Measurements from ENCODE around the gene PSMC2.
"Not testable (repeated sequence)": the region's sequence is repeated elsewhere in the genome, so short reads cannot be mapped to it uniquely, and the experiment has no call there.

Gene PSMC2

DNA sequence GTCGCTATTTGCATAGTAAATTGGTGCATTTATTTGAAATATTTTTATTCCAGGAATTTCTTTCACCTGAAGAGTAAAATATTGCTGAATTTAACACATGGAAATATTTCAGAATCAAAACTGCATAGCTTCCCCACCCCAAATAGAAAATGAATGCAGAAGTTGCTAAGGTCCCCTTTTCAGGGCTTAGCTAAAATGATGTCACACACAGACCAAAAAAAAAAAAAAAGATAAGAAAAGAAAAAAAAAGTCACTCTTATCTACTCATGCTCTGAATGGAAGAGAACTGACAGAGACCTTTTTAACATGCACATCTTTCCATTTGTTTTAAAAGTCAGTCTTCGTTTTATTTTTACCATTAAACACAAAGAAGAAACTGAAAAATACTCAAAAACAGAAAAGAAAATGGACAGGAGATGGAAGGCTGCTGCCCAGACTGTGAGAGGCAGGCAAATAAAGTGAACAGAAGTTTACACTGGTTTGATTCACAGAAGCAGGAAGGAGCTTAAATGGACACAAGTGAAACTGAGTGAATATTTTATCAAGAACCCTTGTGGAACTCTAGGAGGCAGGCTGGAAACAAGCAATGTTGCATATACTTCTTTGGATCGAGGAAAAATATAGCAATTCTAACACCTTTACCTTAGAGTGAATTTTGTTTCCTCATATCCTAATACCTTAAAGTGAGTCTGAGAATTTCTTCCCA, 32.0 kb downstream of the PSMC2 start:
- no peak for DNase-seq

DNA sequence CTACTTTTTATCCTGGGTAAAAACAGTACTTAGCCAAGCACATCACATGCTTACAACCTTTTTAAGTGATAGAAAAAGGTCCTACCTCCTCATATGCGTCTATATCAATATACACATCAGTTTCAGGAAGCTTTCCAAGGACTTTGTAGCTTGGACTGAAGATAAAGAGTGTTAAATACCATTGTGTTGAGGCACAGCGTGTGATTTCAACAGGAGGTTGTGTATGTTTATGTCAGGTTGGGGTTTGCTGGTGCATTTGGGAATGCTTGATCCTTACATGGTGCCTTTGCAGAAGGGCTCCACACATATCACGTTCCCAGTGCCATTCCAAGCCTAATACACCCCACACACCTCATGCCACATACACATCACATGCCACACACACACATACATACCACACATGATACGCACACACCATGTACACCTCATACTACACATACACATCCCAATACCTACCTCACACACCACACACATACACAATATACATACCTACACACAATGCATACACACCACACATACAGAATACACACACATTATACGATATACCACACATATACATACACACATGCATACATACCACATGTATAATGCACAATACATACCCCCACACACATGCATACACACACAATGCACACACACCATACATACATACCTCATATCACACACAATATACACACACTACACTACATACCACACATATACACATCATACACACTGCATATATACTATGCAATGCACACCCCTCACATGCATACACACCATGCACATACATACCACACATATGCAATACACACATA, 33.1 kb downstream of the PSMC2 start:
- no peak for DNase-seq

DNA sequence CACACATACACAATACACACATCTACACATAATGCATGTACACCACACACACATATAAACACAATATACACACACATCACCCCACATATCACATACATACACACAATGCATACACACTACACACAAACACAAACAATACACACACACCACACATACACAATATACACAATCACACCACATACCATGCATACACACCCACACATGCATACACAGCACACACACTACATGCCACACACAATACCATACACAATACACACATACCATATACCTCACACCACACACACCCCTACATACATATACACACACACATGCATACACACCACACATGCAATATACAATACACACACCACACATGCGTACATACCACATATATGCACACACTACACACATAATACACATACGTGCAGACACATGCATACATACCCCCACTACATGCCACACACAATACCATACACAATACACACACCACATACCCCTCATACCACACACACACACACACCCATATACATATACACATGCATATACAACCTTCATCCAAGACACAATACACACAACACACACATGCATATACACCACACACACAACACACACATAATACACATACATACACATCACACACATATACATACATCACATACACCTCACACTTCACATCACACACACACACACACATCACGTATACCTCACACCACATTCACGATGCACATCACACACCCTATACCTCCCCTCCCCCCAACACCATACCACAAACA, 34.0 kb downstream of the PSMC2 start:
- no peak for DNase-seq

DNA sequence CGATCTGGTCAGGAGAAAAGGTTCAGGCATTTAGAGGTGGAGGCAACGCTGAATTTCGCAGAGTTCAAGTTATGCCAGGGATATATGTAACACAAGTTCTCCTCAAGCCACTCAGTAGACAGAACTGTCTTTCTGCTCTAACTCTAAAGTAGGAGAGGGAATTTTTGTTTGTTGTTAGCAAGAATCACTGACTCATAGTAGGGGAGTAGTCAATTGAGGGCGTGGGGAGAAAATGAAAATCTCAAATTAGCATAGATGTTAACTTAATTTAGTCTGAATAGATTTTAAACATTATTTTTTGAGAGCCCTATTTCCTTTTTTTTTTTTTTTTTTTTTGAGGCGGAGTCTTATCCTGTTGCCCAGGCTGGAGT, 34.6 kb downstream of the PSMC2 start:
- DNase-seq = no peak

DNA sequence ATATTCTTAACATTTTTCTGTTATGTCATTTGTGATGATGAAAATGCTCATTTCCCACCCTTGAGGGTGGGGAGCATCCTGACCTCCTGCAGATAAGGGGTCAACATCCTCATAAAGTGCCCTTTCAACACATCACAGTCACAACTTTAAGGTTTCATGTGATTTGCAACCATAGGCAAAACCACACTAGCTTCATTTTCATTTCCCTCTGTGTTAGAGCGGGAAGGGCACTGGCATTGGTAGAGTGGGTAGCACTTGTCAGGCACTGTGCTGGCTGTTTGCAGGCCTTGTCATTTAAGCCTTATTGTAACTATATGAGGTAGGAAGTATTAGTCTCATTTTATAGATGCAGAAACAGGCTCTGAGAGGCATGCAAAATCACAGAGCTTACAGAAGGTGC, 39.8 kb downstream of the PSMC2 start:
- DNase-seq = no peak

DNA sequence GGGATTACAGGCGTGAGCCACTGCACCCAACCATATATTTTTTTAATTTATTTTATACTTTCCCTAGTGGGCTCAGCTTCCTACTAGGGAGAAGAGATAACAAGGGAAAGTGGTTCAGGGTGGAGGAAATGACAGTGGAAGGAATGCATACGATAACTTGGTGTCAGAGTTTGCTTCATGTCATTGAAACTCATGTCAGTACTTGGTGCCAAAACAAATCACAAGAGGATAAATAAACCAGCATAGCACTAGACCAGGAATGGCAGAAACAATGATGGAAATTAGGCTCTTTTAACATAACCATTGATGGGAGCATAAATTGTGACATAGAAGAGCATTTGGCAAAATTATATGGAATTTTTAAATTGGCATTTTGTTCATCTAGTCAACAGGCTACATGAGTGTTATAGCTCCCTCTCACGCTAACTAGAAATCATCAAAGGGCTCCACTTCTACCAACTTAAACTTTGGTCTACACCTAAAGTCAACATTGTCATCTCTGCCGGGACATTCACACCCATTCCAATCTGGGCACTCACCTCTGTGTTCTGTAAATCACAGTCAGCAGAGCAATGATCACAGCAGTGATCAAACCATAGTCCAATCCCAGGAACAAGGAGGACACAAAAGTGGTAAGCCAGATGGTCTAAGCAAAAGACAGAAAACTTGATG, 41.2 kb downstream of the PSMC2 start:
- no peak for DNase-seq

DNA sequence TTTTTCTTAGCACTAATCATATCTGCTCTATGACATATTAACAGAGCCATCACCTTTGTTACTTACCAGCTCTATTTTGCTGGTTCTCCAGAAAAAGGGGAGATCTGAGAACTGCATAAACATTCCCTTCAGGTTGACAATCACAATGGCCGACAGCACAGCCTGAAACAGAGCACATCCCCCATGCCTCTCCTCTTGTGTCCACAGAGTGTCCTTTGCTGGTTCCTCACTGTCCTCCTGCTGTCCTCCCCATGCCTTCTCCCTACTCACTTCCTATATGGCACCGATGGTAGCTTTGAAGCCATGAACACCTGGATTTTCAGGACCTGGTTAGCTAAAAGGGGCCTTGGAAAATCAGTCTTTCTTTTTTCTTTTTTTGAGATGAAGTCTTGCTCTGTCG, 41.8 kb downstream of the PSMC2 start:
- DNase-seq = no peak

DNA sequence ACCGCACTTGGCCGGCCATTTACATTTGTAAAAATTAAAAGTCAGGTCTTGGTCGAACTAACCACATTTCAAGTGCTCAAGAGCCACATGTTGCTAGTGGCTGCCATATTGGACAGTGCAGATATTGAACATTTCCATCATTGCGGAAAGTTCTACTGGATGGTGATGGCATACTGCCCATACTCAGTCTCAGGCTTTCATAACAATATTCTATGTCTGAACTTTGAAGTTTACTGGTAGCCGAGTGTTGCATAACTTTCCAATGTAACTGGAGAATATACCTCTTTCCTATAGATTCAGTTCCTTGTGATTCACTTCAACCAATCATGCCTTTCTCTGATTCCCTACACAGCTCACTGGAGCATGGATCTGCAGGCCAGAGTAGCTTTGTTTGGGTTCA, 43.7 kb downstream of the PSMC2 start:
- DNase-seq = no peak

DNA sequence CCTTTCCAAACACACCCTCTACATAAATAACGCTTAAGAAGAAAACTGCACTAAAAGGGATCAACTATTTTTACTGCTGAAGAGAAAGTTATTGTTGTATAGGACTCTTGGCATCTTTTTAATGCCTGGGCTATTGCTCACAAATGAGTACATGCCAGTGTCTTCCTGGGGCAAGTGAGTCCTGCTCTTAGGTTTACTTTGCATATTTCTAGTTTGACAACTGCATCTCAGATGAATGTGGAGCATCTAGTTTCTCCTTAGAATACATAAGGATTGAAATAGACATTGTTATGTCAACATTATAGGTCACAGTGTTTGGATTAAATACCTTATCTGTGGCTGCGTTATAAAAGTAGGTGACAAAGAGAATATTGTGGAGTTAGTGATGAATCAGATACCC, 44.5 kb downstream of the PSMC2 start:
- no peak for DNase-seq

DNA sequence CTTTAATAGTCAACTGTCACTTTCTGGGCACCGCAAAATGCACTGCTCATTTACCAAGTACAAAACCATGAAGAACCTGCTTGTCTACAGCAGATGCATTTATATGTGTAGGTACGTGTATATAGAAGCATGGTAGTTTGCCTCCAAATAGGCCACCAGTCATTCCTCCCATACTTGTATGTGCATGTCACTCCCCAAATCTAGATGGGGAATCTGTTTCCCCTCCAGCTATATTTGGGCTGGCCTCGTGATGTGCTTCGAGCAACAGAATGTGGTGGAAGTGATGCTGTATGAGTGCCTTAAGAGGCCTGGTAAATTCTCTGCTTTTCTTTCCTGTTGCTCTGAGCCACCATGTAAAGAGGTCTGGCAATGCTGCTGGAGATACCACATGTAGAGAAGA, 47.1 kb downstream of the PSMC2 start:
- DNase-seq = no peak

DNA sequence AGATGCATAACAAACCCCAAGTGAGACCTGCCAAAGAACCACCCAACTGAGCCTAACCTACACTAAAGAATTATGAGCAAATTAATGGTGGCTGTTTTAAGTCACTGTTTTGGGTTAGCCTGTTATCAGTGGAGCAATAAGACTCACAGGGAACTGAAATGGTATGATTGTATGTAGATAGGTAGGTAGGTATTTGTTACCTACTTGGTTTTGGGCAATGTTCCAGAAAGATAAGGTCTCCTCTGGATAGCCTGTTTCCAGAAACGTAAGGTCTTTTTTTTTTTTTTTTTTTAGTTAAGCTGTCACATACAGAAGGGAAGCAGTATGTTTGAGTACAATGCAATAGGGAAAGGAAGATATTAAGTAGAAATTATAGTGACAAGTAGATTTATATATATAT, 47.6 kb downstream of the PSMC2 start:
- no peak for DNase-seq

DNA sequence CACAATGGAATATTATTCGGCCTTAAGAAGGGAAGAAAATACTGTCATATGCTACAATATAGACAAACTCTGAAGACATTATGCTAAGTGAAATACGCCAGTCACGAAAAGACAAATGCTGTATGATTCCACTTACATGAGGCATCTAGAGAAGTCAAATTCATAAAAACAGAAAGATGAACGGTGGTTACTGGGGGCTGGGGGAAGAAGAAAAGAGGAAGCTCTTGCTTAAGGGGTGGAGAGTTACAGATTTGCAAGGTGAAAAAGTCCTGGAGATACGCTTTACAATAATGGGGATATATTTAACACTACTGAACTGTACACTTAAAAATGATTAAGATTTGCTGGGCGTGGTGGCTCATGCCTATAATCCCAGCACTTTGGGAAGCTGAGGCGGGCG, 49.0 kb downstream of the PSMC2 start:
- no peak for DNase-seq

DNA sequence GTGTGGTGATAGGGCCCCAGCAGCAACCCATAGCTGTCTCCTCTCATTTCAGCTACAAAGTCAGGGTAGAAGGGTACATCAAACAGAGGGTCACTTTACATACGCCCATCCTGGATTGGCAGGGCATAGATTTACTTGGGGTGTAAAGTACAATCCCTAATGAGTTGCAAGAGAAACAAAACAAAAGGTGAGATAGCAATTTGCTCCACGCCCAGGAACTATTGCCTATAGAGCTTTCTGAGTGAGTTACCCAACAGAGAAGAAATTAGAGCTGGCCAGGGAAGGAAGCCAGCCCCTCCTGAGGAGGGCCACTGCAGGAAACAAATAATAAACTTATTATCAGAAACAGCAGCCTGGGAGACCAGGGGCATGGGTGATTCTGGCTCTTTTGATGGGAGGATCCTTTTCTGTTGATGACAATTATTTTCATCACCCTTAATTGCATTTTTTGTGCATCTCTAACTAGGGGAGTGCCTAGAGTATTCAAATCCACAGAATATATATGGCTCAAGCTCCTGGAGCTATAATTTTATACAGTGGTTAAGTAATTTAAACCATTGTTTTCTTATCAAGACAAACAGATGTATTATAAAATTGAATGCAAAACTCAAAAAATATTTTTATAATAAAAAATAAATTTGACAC, 51.2 kb downstream of the PSMC2 start:
- DNase-seq = no peak

DNA sequence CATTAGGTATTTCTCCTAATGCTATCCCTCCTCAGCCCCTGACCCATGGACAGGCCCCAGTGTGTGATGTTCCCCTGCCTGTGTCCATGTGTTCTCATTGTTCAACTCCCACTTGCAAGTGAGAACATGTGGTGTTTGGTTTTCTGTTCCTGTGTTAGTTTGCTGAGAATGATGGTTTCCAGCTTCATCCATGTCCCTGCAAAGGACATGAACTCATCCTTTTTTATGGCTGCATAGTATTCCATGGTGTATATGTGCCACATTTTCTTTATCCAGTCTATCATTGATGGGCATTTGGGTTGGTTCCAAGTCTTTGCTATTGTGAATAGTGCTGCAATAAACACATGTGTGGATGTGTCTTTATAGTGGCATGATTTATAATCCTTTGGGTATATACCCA, 52.2 kb downstream of the PSMC2 start:
- DNase-seq = not testable (repeated sequence)

DNA sequence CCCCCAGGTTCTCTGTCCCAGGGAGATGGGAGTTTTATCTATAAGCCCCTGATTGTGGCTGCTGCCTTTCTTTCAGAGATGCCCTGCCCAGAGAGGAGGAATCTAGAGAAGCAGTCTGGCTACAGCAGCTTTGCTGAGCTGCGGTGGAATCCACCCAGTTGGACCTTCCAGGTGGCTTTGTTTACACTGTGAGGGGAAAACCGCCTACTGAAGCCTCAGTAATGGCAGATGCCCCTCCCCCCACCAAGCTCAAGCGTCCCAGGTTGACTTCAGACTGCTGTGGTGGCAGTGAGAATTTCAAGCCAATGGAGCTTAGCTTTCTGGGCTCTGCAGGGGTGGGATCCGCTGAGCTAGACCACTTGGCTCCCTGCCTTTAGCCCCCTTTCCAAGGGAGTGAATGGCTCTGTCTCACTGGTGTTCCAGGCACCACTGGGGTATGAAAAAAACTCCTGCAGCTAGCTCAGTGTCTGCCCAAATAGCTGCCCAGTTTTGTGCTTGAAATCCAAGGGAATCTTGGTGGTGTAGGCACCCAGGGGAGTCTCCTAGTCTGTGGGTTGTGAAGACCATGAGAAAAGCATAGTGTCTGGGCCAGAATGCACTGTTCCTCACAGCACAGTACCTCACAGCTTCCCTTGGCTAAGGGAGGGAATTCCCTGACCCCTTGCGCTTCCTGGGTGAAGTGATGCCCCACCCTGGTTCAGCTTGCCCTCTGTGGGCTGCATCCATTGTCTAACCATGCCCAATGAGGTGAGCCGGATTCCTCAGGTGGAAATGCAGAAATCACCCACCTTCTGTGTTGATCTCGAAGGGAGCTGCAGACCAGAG, 58.6 kb downstream of the PSMC2 start:
- DNase-seq = not testable (repeated sequence)

DNA sequence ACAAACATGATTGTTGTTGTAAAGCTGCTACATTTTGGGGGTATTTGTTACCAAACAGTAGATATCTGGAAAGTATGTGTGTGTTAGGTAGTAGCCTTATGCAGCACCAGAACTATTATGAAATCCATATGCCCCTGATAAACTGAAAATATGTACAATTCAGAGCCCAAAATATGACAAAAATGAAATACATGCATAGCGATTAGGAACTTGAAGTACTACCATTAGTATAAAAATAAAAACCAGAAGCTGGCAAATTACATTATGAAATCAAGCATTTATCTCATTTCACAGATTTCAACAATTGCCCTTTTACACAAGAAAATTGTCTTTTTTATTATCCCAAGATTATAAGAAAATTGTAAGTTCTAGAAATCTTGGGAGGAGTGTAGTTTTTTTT, 64.7 kb downstream of the PSMC2 start:
- no peak for DNase-seq

DNA sequence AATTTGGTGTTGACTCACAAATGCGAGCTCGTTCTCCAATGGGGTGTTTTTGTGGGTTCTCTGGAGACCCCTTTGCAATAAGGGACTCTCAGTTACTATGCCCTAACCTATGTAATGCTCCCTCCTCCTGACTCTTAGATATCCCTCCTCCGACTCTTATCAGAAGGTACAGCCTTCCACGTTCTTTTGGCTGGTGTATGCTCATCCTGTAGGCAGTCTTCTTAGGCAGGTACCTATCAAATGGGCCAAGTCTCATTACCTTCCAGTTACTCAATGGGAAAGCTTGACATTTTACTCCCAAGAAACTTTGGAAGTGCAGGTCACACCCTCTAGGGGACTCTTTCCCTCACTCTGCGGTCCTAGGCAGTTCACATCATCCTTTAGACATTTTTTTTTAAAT, 66.0 kb downstream of the PSMC2 start:
- DNase-seq = no peak

DNA sequence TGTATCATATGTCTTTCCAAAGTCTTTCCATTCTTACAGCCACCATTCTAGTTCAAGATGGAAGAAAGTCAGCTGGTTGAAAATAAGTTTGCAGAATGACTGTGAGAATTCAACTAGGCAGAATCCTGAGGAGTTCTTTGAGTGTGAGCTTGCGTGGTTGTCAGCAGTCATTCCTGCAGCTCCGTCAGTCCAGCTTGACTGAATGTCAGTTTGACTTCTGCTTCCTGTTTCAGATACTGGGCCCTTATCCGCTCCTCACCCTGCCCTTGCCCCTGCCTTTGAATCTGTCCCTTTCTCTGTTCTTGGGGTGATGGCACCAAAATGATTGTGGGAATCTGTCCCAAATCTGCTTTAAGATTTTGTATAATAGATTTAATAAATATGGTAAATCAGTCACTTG, 70.8 kb downstream of the PSMC2 start:
- DNase-seq = no peak

Data from NCI-H510A treated with DMSO at 0.1 percent for 48 hours (cell line).